Globus pallidus (tissue), 1 donor: Measurements from ENCODE around the gene CDC42BPA.
"Not testable (repeated sequence)": the region's sequence is repeated elsewhere in the genome, so short reads cannot be mapped to it uniquely, and the experiment has no call there.

Source experiments
- DNase-seq: peaks from one replicate; pipeline ENCODE4 v3.0.0-alpha.2; 2015; ENCODE audit warnings: low spot score

The CDC42BPA gene

DNA sequence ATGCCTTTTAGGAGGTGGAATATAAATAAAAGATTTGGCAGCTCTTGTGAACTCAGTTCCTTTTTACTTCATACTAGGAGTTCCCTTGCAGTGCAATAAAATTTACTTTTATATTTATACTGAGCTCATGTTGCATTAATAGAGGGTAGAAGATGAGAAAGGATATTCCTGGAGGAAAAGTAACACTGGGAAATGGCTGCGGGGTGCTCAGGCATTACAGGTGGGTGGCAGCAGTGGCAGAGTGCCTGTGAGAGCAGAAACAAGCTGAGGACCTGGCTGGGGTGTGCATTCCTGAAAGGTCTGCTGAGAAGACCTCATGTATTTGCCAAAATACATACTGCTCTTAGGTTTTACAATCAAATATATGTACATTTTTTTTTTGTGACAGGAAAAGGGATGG is 251.3 kb downstream of the CDC42BPA start:
- no peak for DNase-seq

- no peak for DNase-seq
Measured at GRCh38 chr1:227065311-227065710, 253.0 kb downstream of the CDC42BPA start.

GRCh38 chr1:227062306-227062705 is 256.0 kb downstream of the CDC42BPA start:
- no peak for DNase-seq

GRCh38 chr1:227059076-227059475 is 259.2 kb downstream of the CDC42BPA start:
- no peak for DNase-seq

DNA sequence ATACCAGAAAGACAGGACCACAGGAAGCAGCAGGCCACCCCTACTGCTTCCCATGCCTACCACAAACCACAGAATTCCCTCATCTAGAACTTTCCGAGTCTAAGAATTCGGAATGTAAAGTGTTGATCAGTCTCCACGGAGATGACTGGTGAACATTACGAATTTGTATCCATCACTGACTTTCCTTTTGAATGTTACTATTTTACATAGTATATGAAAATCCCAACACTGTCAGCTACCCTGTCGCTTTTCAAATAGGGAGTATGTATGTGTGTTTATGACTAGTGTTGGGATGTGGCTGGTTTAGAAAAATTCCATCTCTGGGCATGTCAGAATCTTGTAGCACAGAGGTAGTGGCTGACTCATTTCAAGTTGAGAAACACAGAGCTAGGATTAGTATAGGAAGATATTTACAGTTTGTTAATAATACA is 260.0 kb downstream of the CDC42BPA start:
- no peak for DNase-seq

DNA sequence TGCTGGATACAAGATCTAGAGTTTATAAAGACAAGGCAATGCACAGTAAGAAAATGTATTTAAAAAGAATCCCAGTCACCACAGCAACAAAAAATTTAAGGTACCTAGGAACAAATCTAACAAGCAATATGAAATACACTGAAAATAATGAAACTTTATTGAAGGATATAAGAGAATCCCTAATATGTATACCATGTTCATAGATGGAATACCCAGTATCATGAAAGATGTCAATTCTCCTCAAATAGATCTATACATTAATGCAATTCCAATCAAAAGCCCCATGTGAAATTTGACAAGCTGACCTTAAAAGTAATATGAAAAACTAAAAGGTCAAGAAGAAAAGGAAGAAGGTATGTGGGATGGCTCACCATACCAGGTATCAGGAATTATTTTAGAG is 269.0 kb downstream of the CDC42BPA start:
- DNase-seq = no peak

- no peak for DNase-seq
Measured at GRCh38 chr1:227043755-227044154, 274.5 kb downstream of the CDC42BPA start.

GRCh38 chr1:227042292-227042691 is 276.0 kb downstream of the CDC42BPA start:
- no peak for DNase-seq

GRCh38 chr1:227038401-227038800 is 279.9 kb downstream of the CDC42BPA start:
- no peak for DNase-seq

- no peak for DNase-seq
Measured at GRCh38 chr1:227037121-227037520, 281.2 kb downstream of the CDC42BPA start.

DNA sequence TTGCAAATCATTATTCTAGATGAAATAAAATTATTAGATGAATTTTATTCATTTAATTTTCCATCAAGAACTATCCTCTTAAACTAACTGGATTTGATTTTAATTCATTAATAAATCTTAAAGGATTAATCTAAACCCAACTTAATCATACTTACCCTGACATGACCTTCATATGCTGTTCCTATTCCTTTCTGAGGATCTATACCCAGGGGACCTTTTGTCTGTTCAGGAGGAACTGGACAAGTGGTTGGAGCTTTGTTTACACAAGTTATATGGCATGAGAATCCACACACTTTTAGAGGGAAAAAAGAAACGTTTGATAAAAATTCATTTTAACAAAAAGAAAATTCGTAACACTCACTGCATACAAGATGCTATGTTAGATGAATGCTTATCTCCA is 283.0 kb downstream of the CDC42BPA start:
- no peak for DNase-seq

DNA sequence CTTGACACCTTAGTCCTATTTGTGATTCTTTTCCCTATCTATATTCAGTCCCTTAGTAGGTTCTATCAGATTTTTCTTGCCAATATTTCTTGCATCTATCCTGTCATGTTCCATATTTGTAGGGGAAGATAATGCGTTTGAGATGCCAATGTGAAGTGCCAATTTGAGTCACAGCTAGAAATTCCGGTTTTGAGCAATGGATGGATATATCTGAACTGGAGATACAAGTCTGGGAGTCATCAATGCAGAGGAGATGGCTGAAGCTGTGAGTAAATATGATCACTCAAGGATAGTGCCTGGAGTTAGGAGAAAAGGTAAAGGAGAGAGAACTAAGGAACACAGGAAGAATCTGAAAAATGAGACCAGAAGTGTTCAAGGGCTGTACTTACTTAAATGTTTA is 284.4 kb downstream of the CDC42BPA start:
- DNase-seq = no peak

GRCh38 chr1:227032396-227032795 is 285.9 kb downstream of the CDC42BPA start:
- no peak for DNase-seq

DNA sequence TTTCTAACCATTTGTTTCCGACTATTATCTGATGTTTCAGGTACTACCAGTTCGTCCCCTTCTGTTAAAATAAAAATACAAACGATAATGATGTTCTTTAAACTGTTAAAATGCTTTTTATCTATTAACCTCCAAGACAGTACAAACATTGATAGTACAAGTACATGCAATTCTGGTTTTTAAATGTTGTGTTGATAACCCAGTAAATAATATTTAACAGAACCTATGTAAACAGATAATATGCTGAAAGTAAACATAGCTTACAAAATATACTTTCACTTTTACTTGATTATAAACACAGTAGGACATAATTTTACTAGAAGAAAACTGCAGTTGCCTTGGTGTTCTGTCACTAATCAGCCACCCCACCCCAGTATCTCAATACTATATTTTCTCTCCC is 301.3 kb downstream of the CDC42BPA start:
- no peak for DNase-seq

- no peak for DNase-seq
Measured at GRCh38 chr1:227010645-227011044, 307.6 kb downstream of the CDC42BPA start.

DNA sequence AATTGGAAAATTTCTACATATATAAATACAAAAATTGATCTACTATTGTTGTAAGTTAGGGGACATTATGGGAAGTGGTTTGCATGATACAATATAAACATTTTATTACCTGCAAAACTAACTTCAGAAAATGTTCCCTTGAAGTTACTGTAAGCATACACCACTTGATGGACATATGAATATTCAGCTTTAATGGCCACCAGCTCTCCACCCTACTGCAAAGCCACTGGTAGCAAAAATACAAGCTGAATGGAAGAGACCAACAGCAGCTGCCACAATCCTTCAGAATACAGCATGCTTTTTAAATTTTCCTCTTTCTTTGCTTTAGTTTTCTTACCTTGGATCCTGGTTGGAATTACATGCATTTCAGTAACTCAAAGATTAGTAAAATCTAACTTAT is 308.4 kb downstream of the CDC42BPA start:
- no peak for DNase-seq

- DNase-seq = no peak
Measured at GRCh38 chr1:227006226-227006796, 312.0 kb downstream of the CDC42BPA start.

GRCh38 chr1:227004796-227005195 is 313.5 kb downstream of the CDC42BPA start:
- DNase-seq = no peak

GRCh38 chr1:227003165-227003564 is 315.1 kb downstream of the CDC42BPA start:
- DNase-seq = no peak

DNA sequence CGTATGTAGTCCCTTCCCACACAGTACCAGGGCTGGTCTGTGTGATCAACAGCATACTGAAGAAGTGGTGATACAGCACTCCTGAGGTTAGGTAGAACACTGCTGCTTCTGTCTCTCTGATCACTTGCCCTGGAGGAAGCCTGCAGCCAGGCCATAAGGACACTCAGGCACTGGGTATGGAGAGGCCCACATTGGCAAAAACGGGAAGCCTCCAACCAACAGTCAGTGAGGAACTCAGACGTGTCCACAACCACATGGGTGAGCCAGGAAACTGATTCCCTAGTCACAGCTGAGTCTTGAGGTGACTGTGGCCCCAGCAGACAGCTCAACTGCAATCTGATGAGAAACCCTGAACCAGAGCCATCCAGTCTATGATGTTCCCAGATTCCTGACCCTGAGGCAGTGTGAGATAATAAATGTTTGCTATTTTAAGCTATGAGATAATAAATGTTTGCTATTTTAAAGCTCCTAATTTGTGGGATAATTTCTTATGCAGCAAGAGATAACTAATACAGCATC is 315.7 kb downstream of the CDC42BPA start:
- no peak for DNase-seq

GRCh38 chr1:226999579-226999978 is 318.7 kb downstream of the CDC42BPA start:
- not testable (repeated sequence) for DNase-seq

GRCh38 chr1:226995365-226996332 is 322.6 kb downstream of the CDC42BPA start:
- no peak for DNase-seq
